ENCODE results near the gene PLA2G2C. TPM values are rescaled to one million over a fixed set of nuclear protein-coding genes. Genes with fewer than 3 reads are reported as not detected.

PLA2G2C gene
- total RNA-seq, 2 experiments from 2014 or later: not detected

DNA sequence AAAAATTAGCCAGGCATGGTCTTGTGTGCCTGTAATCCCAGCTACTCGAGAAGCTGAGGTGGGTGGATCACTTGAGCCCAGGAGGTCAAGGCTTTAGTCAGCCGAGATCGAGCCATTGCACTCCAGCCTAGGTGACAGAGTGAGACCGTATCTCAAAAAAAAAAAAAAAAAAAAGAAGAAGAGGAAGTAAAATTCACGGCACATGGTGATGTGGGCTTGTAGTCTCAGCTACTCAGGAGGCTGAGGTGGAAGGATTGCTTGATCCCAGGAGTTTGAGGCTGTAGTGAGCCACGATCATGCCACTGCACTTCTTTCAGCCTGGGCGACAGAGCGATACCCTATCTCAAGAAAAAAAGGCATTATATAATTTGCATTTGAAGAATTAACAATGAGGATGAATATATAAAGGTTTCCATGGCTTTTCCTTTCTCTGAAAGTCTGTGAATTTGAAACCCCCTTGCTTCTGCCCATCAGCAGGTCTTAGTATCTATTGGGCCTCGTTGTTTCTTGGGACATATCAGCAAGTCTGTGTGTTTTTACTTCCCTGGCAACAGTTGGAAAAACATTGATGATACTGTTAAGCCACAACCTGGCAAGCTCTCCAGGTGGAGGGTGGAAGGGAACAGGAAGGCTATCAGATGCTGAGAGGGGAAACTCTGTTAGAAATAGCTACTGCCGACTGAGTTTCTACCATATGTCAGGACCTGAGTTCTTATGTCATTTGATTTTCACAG is 62.4 kb downstream of the PLA2G2C start:
- no peak overlapping the region for H3K4me3 ChIP-seq (ENCODE audit: low read length)
- no peak overlapping the region for H3K27ac ChIP-seq (ENCODE audit: low read depth in 1 of 2, low read length in 2 of 2)
- H3K36me3 ChIP-seq (ENCODE audit: insufficient read depth, low read length): no peaks in the 10 kb centered on the region
- DNase-seq: no peak
- no peak for ATAC-seq (ENCODE audit: poor library complexity)
- H3K4me1 ChIP-seq (ENCODE audit: insufficient read depth, low read length): no peaks in the 10 kb centered on the region
- Mint-ChIP-seq H3K4me1 (ENCODE audit: low read depth) (no peaks in the 10 kb centered on the region), H3K27me3 (peaks cover 27% of the 10 kb centered on the region), H3K4me3 (no peak overlapping the region), H3K9me3 (no peaks in the 10 kb centered on the region), H3K36me3 (ENCODE audit: low read depth) (no peaks in the 10 kb centered on the region), H3K27ac (no peak overlapping the region)
- POLR2A ChIA-PET: no interaction called here
- intact Hi-C loops (cut with DNase I, micrococcal nuclease): no loop called here
- TF ChIP-seq, protein P1, sequence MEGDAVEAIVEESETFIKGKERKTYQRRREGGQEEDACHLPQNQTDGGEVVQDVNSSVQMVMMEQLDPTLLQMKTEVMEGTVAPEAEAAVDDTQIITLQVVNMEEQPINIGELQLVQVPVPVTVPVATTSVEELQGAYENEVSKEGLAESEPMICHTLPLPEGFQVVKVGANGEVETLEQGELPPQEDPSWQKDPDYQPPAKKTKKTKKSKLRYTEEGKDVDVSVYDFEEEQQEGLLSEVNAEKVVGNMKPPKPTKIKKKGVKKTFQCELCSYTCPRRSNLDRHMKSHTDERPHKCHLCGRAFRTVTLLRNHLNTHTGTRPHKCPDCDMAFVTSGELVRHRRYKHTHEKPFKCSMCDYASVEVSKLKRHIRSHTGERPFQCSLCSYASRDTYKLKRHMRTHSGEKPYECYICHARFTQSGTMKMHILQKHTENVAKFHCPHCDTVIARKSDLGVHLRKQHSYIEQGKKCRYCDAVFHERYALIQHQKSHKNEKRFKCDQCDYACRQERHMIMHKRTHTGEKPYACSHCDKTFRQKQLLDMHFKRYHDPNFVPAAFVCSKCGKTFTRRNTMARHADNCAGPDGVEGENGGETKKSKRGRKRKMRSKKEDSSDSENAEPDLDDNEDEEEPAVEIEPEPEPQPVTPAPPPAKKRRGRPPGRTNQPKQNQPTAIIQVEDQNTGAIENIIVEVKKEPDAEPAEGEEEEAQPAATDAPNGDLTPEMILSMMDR (IDR thresholded peaks at IDR 0.05): no peak
- CTCF ChIA-PET: interaction anchor here (1.2 kb wide), 1 partner anchor 28 kb away, joined by 4 read pairs; no protein-coding TSS in a partner anchor
- H3K27me3 ChIP-seq (ENCODE audit: control insufficient read depth in 1 of 2, insufficient read depth in 2 of 2, low read length in 2 of 2): peaks cover 0 to 6% of the 10 kb centered on the region in 2 experiments
- no peaks in the 10 kb centered on the region for H3K9me3 ChIP-seq (ENCODE audit: control insufficient read depth in 1 of 2, insufficient read depth in 1 of 2, low read length in 2 of 2)

DNA sequence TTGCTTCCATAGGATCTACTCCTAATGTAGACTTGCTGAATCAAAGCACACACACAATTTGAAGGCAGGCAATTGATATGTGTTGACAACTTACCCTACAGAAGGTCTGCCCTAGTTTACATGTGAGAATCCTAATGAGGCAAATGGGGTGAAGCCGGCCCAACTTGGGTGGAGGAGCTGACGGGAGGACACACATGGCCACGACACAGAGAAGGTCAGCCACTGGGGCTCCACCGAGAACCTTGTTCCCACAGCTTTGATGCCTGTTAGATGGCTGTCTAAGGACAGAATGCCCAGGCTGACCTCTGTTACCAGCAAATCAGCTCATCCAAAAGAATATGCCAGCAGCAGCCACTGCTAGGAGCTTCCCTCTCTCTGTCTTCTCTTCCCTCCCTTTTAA is 65.5 kb downstream of the PLA2G2C start:
- Histone ChIP-seq H3K27ac (ENCODE audit: low read depth in 1 of 2, low read length in 2 of 2) (no peak overlapping the region), H3K4me3 (ENCODE audit: low read length) (no peak overlapping the region), H3K36me3 (ENCODE audit: insufficient read depth, low read length) (no peaks in the 10 kb centered on the region), H3K9me3 (ENCODE audit: control insufficient read depth in 1 of 2, insufficient read depth in 1 of 2, low read length in 2 of 2) (no peaks in the 10 kb centered on the region), H3K4me1 (ENCODE audit: insufficient read depth, low read length) (no peaks in the 10 kb centered on the region), H3K27me3 (ENCODE audit: control insufficient read depth in 1 of 2, insufficient read depth in 2 of 2, low read length in 2 of 2) (peaks cover under 1 to 6% of the 10 kb centered on the region in 2 experiments)
- intact Hi-C loops (cut with DNase I, micrococcal nuclease): no loop called here
- TF ChIP-seq, protein P1 (IDR thresholded peaks at IDR 0.05): no peak
- no peak overlapping the region for H3K4me3 Mint-ChIP-seq
- peaks cover 38% of the 10 kb centered on the region for H3K27me3 Mint-ChIP-seq
- ChIA-PET POLR2A (no interaction called here), CTCF (no interaction called here)
- ATAC-seq (ENCODE audit: poor library complexity): no peak
- no peaks in the 10 kb centered on the region for H3K4me1 Mint-ChIP-seq (ENCODE audit: low read depth)
- no peak overlapping the region for H3K27ac Mint-ChIP-seq
- no peaks in the 10 kb centered on the region for H3K9me3 Mint-ChIP-seq
- no peak for DNase-seq
- no peaks in the 10 kb centered on the region for H3K36me3 Mint-ChIP-seq (ENCODE audit: low read depth)

DNA sequence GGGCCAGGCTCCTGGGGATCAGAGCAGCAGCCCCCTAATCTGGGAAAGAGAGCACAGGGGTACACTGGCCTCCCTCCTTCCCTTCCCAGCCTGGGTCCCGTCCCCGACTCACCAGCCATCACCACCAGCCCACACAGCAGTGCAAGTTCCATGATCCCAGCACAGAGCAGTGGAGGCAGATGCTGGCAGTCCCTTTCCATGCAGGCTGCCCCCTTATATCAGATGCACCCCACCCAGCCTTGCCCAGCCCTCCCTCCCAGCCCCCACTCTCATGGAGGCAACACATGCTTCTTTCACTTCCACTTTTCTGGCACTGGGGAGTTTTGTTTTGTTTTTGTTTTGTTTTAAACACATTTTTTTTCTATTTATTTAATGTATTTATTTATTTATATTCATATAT is 67.0 kb downstream of the PLA2G2C start, which contains the start of gene PLA2G2D:
Gene PLA2G2D, minus strand, starts transcription at position 190 of the 400 bp plus-strand sequence. Its CDS starts 38 bp downstream, at position 152.
- no peaks in the 10 kb centered on the region for H3K4me1 Mint-ChIP-seq (ENCODE audit: low read depth)
- no peaks in the 10 kb centered on the region for H3K9me3 Mint-ChIP-seq
- H3K36me3 Mint-ChIP-seq (ENCODE audit: low read depth): no peaks in the 10 kb centered on the region
- Histone ChIP-seq H3K27me3 (ENCODE audit: control insufficient read depth in 1 of 2, insufficient read depth in 2 of 2, low read length in 2 of 2) (peaks cover under 1 to 2% of the 10 kb centered on the region in 2 experiments), H3K27ac (ENCODE audit: low read depth in 1 of 2, low read length in 2 of 2) (no peak within 1 kb of the TSS), H3K36me3 (ENCODE audit: insufficient read depth, low read length) (no peaks in the 10 kb centered on the region), H3K4me1 (ENCODE audit: insufficient read depth, low read length) (no peaks in the 10 kb centered on the region), H3K9me3 (ENCODE audit: control insufficient read depth in 1 of 2, insufficient read depth in 1 of 2, low read length in 2 of 2) (no peaks in the 10 kb centered on the region), H3K4me3 (ENCODE audit: low read length) (no peak within 1 kb of the TSS)
- intact Hi-C loops (cut with DNase I, micrococcal nuclease): no loop called here
- POLR2A ChIA-PET: no interaction called here
- no peak within 1 kb of the TSS for H3K4me3 Mint-ChIP-seq
- H3K27me3 Mint-ChIP-seq: peaks cover 39% of the 10 kb centered on the region
- DNase-seq: no peak
- ATAC-seq (ENCODE audit: poor library complexity): no peak
- no peak within 1 kb of the TSS for H3K27ac Mint-ChIP-seq
- TF ChIP-seq, protein P1 (IDR thresholded peaks at IDR 0.05): no peak
- CTCF ChIA-PET: no interaction called here
